Fibroblast of pulmonary artery (primary cell): Measurements from ENCODE around the gene CHDH.

Experiments used
- DNase-seq: peaks from one replicate; pipeline ENCODE4 v3.0.0-alpha.2; 2010; ENCODE audit warnings: low read depth
- H3K4me3 ChIP-seq: replicated peaks from 2 replicates; pipeline ENCODE4 v1.5.1; 2011; ENCODE audit warnings: low read depth, mild to moderate bottlenecking, control low read depth, low read length, moderate library complexity
- TF ChIP-seq, protein P1 (sequence below): IDR thresholded peaks from 2 replicates; pipeline ENCODE4 v1.5.1; 2011; ENCODE audit warnings: mild to moderate bottlenecking, control low read depth, low read length, inconsistent platforms; ENCODE audit errors: missing control alignments

The CHDH gene

DNA sequence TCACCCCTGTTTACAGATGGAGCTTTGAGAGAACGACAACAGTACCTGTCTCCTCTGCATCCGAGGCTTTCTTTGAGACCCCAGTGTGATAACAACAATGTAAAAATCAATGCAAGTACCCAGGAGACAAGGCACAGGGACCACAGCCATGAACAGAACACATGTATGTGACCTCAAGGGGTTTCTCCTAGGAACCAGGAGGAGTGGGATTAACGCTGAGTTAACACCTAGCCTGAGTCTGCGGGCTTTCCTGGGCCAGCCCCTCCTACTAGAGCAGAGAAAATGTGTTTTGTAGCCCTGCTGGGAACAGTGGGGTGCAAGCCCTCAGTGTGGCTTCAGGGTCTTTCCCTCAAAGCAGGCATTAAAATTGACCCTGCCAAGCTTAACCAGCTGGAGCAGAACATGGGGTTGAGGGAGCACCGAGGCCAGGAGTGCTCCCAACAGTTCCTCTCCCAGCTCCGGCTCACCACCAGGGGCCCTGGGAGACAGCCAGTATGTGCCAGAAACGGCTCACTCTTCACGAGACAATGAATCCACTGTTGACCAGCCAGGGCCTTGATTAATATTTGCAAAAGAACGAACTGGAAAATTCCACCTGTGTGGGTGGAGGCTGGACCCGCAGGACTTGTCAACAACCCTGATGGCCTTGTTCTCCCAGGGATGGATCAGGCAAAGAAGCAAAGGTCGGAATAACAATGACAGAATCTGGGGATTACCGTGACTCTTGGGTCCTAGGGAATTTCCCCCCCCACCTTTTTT lies 3.6 kb downstream of the CHDH start:
- DNase-seq, result peak; percentile 23
- H3K4me3 ChIP-seq, result no peak overlapping the region
- TF ChIP-seq, protein P1, sequence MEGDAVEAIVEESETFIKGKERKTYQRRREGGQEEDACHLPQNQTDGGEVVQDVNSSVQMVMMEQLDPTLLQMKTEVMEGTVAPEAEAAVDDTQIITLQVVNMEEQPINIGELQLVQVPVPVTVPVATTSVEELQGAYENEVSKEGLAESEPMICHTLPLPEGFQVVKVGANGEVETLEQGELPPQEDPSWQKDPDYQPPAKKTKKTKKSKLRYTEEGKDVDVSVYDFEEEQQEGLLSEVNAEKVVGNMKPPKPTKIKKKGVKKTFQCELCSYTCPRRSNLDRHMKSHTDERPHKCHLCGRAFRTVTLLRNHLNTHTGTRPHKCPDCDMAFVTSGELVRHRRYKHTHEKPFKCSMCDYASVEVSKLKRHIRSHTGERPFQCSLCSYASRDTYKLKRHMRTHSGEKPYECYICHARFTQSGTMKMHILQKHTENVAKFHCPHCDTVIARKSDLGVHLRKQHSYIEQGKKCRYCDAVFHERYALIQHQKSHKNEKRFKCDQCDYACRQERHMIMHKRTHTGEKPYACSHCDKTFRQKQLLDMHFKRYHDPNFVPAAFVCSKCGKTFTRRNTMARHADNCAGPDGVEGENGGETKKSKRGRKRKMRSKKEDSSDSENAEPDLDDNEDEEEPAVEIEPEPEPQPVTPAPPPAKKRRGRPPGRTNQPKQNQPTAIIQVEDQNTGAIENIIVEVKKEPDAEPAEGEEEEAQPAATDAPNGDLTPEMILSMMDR, result peak; percentile 10

DNA sequence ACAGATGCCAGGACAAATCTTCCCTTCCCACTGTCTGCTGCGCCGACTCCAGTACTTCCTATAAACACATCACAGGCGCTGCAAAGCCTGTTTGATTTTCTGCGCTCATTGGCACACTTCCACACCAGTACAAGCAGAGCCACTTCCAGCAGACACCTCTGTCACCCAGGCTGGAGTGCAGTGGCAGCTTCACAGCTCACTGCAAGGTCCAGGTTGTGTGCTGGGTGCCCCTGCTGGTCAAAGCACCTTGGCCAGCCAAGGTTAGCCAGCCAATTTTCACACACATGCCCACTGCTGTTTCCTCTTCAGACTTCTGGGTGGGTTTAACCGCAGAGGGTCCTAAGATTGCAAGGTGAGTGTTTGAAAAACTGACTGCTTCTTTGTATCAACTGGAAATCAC lies 4.9 kb downstream of the CHDH start:
- no peak for DNase-seq
- TF ChIP-seq, protein P1, result no peak

DNA sequence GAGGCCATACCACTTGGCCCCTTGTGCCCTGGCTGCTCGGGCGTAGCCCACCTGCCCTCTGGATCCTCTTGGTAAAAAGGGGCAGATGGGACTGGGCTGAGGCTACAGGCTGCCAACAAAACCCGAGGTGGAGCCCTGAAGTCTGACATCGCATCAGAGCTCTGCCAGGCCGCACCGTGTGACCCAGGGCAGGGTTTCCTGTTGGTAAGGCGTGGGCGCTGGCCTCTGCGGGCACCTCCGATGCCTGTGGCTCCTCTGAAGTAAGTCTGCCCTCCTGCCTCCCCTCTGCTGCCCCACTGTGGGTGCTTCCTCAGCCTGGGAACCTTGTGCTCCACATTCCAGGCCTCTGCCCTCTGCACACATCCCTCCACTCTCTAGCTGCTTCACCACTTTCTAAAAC lies 8.9 kb downstream of the CHDH start:
- no peak overlapping the region for H3K4me3 ChIP-seq
- no peak for DNase-seq
- TF ChIP-seq, protein P1, result no peak

More for the DNA sequence above, 4.9 kb downstream of the CHDH start:
- H3K4me3 ChIP-seq, result no peak overlapping the region

DNA sequence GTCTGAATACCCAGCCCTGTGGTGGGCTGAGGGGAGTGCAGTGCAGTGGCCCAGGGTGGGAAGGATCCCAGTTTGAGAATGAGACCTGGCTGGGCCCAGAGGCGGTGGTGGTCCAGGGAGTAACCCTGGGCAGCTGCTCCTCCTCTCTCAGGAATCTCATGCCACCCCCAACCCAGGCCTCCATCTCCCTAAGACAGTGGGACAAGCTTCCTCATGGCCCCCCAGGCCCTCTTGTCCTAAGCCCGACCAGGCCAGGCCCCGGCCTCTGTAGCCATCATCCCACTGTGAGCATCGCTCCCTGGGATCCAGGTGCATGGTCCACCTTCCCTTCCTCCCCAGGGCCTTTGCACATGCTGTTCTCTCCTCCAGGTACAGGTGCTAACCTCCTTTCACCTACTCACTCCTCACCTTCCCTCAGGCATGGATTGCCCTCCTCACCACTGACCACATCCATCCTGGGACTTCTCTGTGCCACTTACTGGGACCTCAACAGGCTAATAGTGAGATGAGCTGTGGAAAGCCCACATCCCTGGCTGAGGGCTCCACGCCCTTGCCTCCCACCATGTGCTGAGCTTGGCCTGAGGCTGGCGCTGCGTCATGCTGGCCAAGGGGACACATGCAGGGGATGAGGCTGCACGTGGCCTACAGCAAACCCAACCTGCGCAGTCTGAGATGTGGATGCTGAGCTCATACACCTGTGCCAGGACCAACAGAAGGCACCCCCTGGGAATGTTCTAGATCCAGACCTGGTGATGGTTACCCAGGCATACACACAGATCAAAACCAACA lies 9.9 kb downstream of the CHDH start:
- no peak overlapping the region for H3K4me3 ChIP-seq
- DNase-seq, result no peak

DNA sequence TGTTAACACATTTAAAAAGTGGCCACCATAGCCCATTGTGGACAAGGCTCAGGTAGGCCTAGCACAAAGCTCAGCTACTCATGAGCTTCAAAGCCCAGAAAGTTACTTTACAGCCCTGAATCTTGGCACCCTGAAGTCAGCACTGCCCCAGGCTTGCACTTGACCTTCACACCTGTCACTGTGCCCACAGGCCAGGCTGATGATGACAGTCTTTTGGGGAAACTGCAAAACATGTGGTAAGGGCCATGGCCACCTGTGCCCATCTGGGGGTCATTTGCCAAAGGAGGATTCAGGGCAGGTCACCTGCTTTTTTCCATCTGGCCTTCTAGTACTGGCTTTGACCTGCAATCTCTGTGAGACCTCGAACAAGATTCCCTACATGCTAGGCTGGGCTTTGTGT lies 11.0 kb downstream of the CHDH start:
- no peak for DNase-seq
- TF ChIP-seq, protein P1, result no peak
- no peak overlapping the region for H3K4me3 ChIP-seq

More for the DNA sequence above, 9.9 kb downstream of the CHDH start:
- TF ChIP-seq, protein P1, result no peak

DNA sequence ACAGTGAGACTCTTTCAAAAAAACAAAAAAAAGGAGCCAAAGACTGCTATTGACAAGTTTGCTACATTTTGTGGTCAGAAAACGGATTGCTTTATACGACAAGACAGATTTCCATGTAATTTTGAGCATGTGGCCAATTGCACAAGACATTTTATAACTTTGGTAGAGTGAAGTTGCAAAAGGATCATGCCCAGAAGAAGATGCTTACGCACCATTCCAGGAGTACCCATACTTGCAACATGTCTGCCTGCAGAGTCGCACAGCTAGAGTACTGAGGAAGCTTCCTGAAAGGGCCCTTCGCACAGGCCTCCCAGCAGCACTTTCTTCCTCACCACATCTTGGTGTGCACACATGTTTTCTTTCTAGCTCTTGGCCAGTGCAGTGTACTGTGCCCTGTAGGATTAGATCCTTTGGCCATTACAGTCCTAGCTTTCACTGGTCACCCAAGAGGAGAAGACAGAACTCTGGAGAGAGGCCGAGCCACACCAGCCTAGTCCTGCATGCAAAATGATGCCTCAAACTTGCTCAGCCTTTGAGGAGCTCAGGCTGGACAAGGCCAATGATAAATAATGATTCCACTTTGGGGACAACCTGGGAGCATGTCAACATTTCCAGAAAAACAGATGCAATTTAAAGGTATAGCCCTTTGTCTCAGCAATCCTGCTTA lies 11.7 kb downstream of the CHDH start:
- DNase-seq, result no peak
- H3K4me3 ChIP-seq, result no peak overlapping the region
- TF ChIP-seq, protein P1, result no peak
